ENCODE results near the gene LYPD3.
"Not testable (repeated sequence)": the region's sequence is repeated elsewhere in the genome, so short reads cannot be mapped to it uniquely, and the experiment has no call there.

The LYPD3 gene

DNA sequence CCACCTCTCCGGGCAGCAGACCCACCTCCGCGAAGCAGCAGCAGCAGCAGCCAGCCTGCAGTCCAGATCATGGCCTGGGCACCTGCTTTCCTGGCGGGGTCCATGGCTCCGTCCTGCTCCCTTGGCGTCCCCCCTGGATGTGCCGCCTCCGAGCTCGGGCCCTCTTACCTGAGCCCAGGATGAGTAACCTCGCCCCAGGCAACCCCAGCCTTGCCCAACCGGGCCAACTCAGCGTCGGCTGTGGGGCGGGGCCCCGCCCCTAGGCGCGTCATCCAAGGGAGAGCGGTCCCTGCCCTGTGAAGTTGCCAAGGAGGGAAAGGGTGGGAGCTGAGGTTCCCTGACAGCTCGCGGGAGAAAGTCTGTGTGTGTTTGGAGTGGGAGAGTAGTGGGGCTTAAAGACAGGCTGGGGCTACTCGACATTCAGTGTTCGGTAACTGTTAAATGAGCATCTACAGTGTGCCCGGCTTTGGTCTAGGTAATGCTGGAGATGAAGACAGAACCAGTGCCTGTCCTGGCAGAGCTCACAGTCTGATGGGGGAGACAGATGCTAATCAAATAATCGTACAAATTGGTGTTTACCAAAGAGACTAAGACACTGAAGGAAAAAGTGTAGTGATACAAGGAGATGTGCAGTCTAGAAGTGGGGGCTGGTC lies at the start of gene LYPD3:
Gene LYPD3 (minus strand): TSS at position 141 of the 653 bp plus-strand sequence. CDS start 37 bp downstream, at position 104.
- peak within 1 kb of the TSS; percentile 93 for H3K27ac Mint-ChIP-seq
- H3K36me3 Mint-ChIP-seq: peaks cover 4% of the 10 kb centered on the region
- peaks cover 42% of the 10 kb centered on the region for H3K4me1 Mint-ChIP-seq
- peak within 1 kb of the TSS; percentile 89 for H3K4me3 Mint-ChIP-seq
- no peak for ATAC-seq
- DNase-seq (ENCODE audit: low spot score in 2 of 2): no peak
- H3K9me3 Mint-ChIP-seq: no peaks in the 10 kb centered on the region

DNA sequence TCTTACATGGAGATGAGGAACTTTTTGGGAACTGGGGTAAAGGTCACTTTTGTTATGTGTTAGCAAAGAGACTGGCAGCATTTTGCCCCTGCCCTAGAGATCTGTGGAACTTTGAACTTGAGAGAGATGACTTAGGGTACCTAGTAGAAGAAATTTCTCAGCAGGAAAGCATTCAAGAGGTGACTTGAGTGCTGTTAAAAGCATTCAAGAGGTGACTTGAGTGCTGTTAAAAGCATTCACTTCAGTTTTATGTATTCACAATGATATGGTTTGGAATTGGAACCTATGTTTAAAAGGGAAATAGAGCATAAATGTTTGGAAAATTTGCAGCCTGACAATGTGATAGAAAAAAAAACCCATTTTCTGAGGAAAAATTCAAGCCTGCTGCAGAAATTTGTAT lies 47.0 kb upstream of the LYPD3 start:
- H3K36me3 Mint-ChIP-seq: peaks cover 92% of the 10 kb centered on the region
- not testable (repeated sequence) for H3K27ac Mint-ChIP-seq; H3K4me1 Mint-ChIP-seq; ATAC-seq; H3K9me3 Mint-ChIP-seq; H3K4me3 Mint-ChIP-seq; DNase-seq (ENCODE audit: low spot score in 2 of 2)

- no peak for DNase-seq (ENCODE audit: low spot score in 2 of 2)
- no peak overlapping the region for H3K27ac Mint-ChIP-seq
- peaks cover 88% of the 10 kb centered on the region for H3K36me3 Mint-ChIP-seq
- ATAC-seq: no peak
- no peaks in the 10 kb centered on the region for H3K4me1 Mint-ChIP-seq
- H3K9me3 Mint-ChIP-seq: no peaks in the 10 kb centered on the region
- no peak overlapping the region for H3K4me3 Mint-ChIP-seq
Measured at GRCh38 chr19:43511324-43511723, 45.9 kb upstream of the LYPD3 start.

- Mint-ChIP-seq H3K4me1 (no peaks in the 10 kb centered on the region), H3K4me3 (no peak overlapping the region), H3K36me3 (peaks cover 88% of the 10 kb centered on the region), H3K27ac (no peak overlapping the region), H3K9me3 (no peaks in the 10 kb centered on the region)
- DNase-seq (ENCODE audit: low spot score in 2 of 2) (no peak), ATAC-seq (no peak)
Measured at GRCh38 chr19:43510713-43511112, 45.3 kb upstream of the LYPD3 start.

GRCh38 chr19:43507880-43508279 lies 42.5 kb upstream of the LYPD3 start:
- Mint-ChIP-seq H3K9me3 (no peaks in the 10 kb centered on the region), H3K36me3 (peaks cover 78% of the 10 kb centered on the region), H3K4me3 (no peak overlapping the region), H3K4me1 (peaks cover 25% of the 10 kb centered on the region), H3K27ac (peak overlapping the region; percentile 69)
- ATAC-seq (no peak), DNase-seq (ENCODE audit: low spot score in 2 of 2) (no peak)

DNA sequence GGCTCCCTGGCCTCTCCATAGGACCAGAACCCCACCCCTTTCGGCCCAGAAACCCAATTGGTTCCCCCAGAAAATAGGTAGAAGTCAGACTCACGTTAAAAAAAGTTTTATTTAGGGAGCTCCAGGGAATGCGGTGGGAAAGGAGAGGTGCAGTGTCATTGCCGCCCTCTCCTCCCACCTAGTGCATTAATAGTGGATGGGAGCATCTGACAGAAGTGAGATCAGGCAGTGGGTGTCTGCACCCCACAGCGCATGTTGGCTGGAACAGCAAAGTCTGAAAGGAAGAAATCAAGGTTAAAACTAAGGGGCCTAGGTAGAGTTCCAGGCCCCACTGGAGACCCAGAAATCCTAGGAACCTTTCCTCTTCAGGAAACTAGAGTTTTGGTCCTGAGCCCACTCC lies 41.2 kb upstream of the LYPD3 start:
- Mint-ChIP-seq H3K36me3 (peaks cover 79% of the 10 kb centered on the region), H3K27ac (no peak overlapping the region), H3K4me3 (no peak overlapping the region), H3K4me1 (peaks cover 30% of the 10 kb centered on the region), H3K9me3 (no peaks in the 10 kb centered on the region)
- DNase-seq (ENCODE audit: low spot score in 2 of 2): no peak
- no peak for ATAC-seq

- no peak for DNase-seq (ENCODE audit: low spot score in 2 of 2)
- Mint-ChIP-seq H3K36me3 (peaks cover 72% of the 10 kb centered on the region), H3K27ac (no peak overlapping the region), H3K9me3 (no peaks in the 10 kb centered on the region), H3K4me1 (peaks cover 30% of the 10 kb centered on the region), H3K4me3 (peak overlapping the region; percentile 84)
- no peak for ATAC-seq
Measured at GRCh38 chr19:43505941-43506340, 40.5 kb upstream of the LYPD3 start.

DNA sequence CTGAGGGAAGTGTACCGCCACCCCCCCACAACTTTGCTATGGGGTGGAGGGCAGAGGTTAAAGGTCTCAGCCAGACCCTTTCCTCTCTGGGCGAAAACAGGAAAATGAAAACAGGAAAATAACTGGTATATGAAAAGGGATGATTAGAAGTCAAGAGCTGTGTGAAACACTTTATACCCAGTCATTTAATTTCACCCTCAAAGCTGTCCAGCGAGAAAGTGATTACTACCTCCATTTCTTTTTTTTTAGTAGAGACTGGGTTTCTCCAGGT lies 39.7 kb upstream of the LYPD3 start:
- Mint-ChIP-seq H3K27ac (peak overlapping the region; percentile 95), H3K4me3 (peak overlapping the region; percentile 84), H3K36me3 (peaks cover 64% of the 10 kb centered on the region), H3K9me3 (no peaks in the 10 kb centered on the region), H3K4me1 (peaks cover 30% of the 10 kb centered on the region)
- ATAC-seq (no peak), DNase-seq (ENCODE audit: low spot score in 2 of 2) (no peak)

DNA sequence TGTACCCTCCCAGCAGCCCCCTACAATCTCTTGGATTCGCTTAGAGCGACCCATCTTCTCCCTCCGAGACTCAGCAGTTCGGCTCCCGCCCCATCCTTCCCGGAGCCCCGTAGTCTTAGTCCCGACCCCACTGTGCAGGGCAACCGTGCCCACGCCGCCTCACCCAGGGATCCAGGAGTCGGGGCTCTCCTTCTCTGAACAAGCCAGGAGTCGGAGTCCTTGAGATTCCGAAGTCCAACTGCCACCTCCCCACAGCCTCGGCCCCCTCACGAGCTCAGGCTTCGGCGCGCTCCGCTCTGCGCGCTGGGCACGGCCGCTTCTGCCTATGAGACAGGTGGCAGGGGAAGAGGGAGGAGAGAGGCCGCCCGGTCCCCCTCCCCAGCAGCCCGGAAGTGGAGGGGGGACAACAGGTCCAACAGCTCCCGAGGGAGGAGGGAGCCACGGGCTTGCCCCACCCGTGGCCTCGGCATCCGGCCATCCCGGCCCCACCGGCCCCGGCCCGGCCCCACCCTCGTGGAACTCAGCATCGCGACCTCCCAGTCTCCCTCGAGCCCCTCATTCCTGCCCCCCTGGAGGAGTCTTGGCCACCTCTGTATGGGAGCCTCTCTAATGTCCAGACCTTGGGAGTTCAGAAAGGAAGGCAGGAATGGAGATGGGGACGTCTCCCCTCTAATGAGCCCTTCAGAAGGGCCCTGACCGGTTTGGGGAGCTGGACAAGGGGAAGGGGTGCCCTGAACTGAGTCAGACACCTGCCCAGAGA lies 39.2 kb upstream of the LYPD3 start, which contains the start of gene PHLDB3:
Gene PHLDB3 (minus strand): TSS at position 321 of the 760 bp plus-strand sequence. CDS start 628 bp downstream, outside the sequence.
- ATAC-seq: peak; percentile 64
- H3K4me3 Mint-ChIP-seq: peak within 1 kb of the TSS; percentile 84
- H3K4me1 Mint-ChIP-seq: peaks cover 30% of the 10 kb centered on the region
- H3K36me3 Mint-ChIP-seq: peaks cover 59% of the 10 kb centered on the region
- no peaks in the 10 kb centered on the region for H3K9me3 Mint-ChIP-seq
- H3K27ac Mint-ChIP-seq: peak within 1 kb of the TSS; percentile 95
- DNase-seq (ENCODE audit: low spot score in 2 of 2): no peak

DNA sequence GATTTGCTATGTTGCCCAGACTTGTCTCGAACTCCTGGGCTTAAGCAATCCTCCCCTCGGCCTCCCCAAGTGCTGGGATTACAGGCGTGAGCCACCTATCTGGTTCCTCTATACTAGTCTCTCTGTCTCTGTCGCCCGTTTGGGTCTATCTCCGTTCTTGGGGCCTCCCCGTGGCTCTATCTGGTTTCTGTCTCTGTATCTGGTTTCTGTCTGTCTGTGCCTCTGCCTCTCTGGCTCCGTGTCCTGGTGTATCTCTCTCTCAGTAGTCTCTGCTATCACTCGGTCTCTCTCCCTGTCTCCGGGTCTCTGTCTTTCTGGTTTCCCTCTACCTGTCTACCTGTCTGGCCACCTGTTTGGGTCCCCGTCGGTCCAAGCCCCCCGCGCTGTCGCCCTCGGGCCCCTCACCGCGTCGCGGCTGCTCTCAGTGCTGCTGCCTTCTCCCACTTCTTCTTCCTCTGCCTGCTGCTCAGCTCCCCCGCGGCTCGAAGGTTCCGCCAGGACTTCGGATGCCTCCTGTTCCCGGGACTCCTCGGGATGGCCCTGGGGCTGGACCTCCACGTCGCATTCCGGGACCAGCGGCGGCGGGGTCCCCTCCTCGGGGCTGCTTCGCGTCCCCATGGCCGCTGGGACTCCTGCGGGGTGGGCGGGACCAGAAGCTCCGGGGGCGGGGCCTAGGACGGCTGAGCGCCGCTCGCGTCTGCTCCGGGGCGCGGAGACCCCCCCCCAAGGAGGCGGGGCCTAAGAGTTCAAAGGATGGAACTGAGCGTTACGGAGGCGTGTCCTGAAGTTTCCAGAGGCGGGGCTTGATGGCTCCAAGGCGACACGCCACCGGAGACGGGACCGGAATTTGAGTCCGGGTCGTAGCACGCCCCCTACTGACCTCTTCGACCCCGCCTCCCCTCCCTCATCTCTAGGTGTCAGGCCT lies 38.4 kb upstream of the LYPD3 start:
- peak; percentile 93 for ATAC-seq
- peaks cover 58% of the 10 kb centered on the region for H3K36me3 Mint-ChIP-seq
- peak overlapping the region; percentile 95 for H3K27ac Mint-ChIP-seq
- DNase-seq (ENCODE audit: low spot score in 2 of 2): peak; percentile 95 to 97
- H3K4me1 Mint-ChIP-seq: peaks cover 36% of the 10 kb centered on the region
- H3K4me3 Mint-ChIP-seq: peak overlapping the region; percentile 84
- no peaks in the 10 kb centered on the region for H3K9me3 Mint-ChIP-seq

- H3K36me3 Mint-ChIP-seq: peaks cover 53% of the 10 kb centered on the region
- peak overlapping the region; percentile 84 for H3K4me3 Mint-ChIP-seq
- no peaks in the 10 kb centered on the region for H3K9me3 Mint-ChIP-seq
- DNase-seq (ENCODE audit: low spot score in 2 of 2): no peak
- no peak for ATAC-seq
- H3K4me1 Mint-ChIP-seq: peaks cover 41% of the 10 kb centered on the region
- H3K27ac Mint-ChIP-seq: no peak overlapping the region
Measured at GRCh38 chr19:43502419-43502976, 37.1 kb upstream of the LYPD3 start.

- H3K4me1 Mint-ChIP-seq: peaks cover 41% of the 10 kb centered on the region
- H3K9me3 Mint-ChIP-seq: no peaks in the 10 kb centered on the region
- peaks cover 57% of the 10 kb centered on the region for H3K36me3 Mint-ChIP-seq
- H3K4me3 Mint-ChIP-seq: no peak overlapping the region
- H3K27ac Mint-ChIP-seq: no peak overlapping the region
- ATAC-seq (no peak), DNase-seq (ENCODE audit: low spot score in 2 of 2) (no peak)
Measured at GRCh38 chr19:43501661-43502418, 36.4 kb upstream of the LYPD3 start.

- Mint-ChIP-seq H3K9me3 (no peaks in the 10 kb centered on the region), H3K27ac (peak overlapping the region; percentile 75), H3K4me3 (no peak overlapping the region), H3K4me1 (peaks cover 28% of the 10 kb centered on the region), H3K36me3 (peaks cover 60% of the 10 kb centered on the region)
- no peak for DNase-seq (ENCODE audit: low spot score in 2 of 2)
- ATAC-seq: no peak
Measured at GRCh38 chr19:43499042-43499441, 33.6 kb upstream of the LYPD3 start.

GRCh38 chr19:43498233-43498842 lies 32.9 kb upstream of the LYPD3 start:
- peaks cover 21% of the 10 kb centered on the region for H3K4me1 Mint-ChIP-seq

More at GRCh38 chr19:43498233-43498842, 32.9 kb upstream of the LYPD3 start:
- Mint-ChIP-seq H3K27ac (peak overlapping the region; percentile 75), H3K9me3 (no peaks in the 10 kb centered on the region), H3K4me3 (no peak overlapping the region), H3K36me3 (peaks cover 59% of the 10 kb centered on the region)
- no peak for DNase-seq (ENCODE audit: low spot score in 2 of 2)
- no peak for ATAC-seq

Measured in stimulated activated effector memory CD8-positive, alpha-beta T cell treated with anti-CD3 and anti-CD28 coated beads, Interleukin-12 subunit alpha, Interleukin-12 subunit beta, amount 100 ng/mL, for 72 hours (primary cell).